Body of pancreas (tissue), 4 donors: ENCODE measurements around the gene PREX1. TPM values are rescaled to one million over a fixed set of nuclear protein-coding genes. Genes with fewer than 3 reads are reported as not detected.

Experiments used
- ATAC-seq: fragments of 150-250 bp; one replicate; pipeline ENCODE4 v1.9.1; 2016
- DNase-seq, 4 donors: peaks; one replicate each; pipeline ENCODE4 v3.0.0-alpha.2; 2019
- H3K27ac ChIP-seq, 4 donors: fragments of 200-600 bp; sonication (generic); 1 replicate in 3 of 4; 2 replicates in 1 of 4; pipeline versions ENCODE4 v1.5.1 to v1.6.1; 2016 to 2019; ENCODE audit warnings: mild to moderate bottlenecking in 1 of 4, mixed read lengths in 1 of 4, moderate library complexity in 1 of 4
- H3K27me3 ChIP-seq, 2 donors: fragments of 200-600 bp; sonication (generic); one replicate each; pipeline ENCODE4 v1.6.0; 2016; ENCODE audit warnings: mild to moderate bottlenecking in 1 of 2
- H3K36me3 ChIP-seq, 2 donors: fragments of 200-600 bp; sonication (generic); replicated peaks in 1 of 2; 2 replicates each; pipeline ENCODE4 v1.5.1; 2016; ENCODE audit warnings: low read depth in 2 of 2; ENCODE audit not compliant: insufficient read depth in 1 of 2
- H3K4me1 ChIP-seq: fragments of 200-600 bp; sonication (generic); one replicate; pipeline ENCODE4 v1.6.0; 2016
- H3K4me3 ChIP-seq, 2 donors: fragments of 200-600 bp; sonication (generic); 1 replicate in 1 of 2; 2 replicates in 1 of 2; pipeline ENCODE4 v1.5.1; 2016 to 2019
- H3K9me3 ChIP-seq, 3 donors: fragments of 200-600 bp; sonication (generic); 1 replicate in 2 of 3; 2 replicates in 1 of 3; pipeline ENCODE4 v1.5.1; 2016
- POLR2A ChIP-seq, 3 donors: fragments of 450-650 bp; IDR thresholded peaks; one replicate each; pipeline ENCODE4 v1.6.1; 2016; ENCODE audit warnings: antibody characterized with exemption in 3 of 3, mild to moderate bottlenecking in 2 of 3
- WGBS, 2 donors: methylation state at CpG; one replicate each; pipeline ENCODE4 v1.1.5; 2017; 5-methylcytosine and 5-hydroxymethylcytosine counted together
- intact Hi-C: fragments of 100-400 bp; cut with DNase I; formaldehyde crosslinking; loops from one replicate; pipeline ENCODE4 v1.15.1; 2023
- total RNA-seq, 2 donors: library from RNA; depleted of rRNA; stranded (reverse); fragments of >200 nt; gene quantifications; one replicate each; pipeline ENCODE4 v1.1.0, GENCODE V29; 2016
- TF ChIP-seq, protein P1 (sequence below), 7 experiments: fragments of 450-650 bp in 4 of 7; fragments of 200-600 bp in 3 of 7; sonication (generic) in 3 of 7; IDR thresholded peaks; one replicate each; pipeline ENCODE4 v1.5.1; 2016 to 2019; ENCODE audit warnings: antibody characterized with exemption in 7 of 7

PREX1 gene
- total RNA-seq, 2 donors from 2014 or later = 9.1 to 14.5 TPM

DNA sequence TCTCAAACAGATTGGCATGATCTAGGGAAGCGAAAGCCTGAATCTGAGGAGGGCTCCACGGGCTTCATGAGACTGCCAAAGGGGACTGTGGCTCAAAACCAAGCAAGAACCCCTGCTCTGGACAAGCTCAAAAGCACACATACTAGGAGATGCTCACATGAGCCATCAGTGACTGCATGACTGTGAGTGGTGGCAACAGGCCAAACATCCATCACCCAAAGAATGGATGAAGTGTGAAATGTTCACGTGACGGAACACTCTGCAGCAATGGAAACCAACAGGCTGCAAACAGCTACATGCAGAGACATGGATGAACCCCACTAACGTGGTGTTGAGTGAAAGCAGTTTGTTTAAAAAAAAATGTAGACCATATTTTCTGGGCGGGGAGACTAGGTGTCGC lies 136.3 kb downstream of the PREX1 start:
- H3K27ac ChIP-seq = no peak overlapping the region
- intact Hi-C loops = no loop called here
- WGBS, 2 donors = 80 to 89% methylated on average over 7 of the region's 7 CpGs
- no peak overlapping the region for H3K4me3 ChIP-seq
- TF ChIP-seq, protein P1, sequence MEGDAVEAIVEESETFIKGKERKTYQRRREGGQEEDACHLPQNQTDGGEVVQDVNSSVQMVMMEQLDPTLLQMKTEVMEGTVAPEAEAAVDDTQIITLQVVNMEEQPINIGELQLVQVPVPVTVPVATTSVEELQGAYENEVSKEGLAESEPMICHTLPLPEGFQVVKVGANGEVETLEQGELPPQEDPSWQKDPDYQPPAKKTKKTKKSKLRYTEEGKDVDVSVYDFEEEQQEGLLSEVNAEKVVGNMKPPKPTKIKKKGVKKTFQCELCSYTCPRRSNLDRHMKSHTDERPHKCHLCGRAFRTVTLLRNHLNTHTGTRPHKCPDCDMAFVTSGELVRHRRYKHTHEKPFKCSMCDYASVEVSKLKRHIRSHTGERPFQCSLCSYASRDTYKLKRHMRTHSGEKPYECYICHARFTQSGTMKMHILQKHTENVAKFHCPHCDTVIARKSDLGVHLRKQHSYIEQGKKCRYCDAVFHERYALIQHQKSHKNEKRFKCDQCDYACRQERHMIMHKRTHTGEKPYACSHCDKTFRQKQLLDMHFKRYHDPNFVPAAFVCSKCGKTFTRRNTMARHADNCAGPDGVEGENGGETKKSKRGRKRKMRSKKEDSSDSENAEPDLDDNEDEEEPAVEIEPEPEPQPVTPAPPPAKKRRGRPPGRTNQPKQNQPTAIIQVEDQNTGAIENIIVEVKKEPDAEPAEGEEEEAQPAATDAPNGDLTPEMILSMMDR (IDR thresholded peaks at IDR 0.05) = no peak
- no peak for TF ChIP-seq POLR2A (IDR thresholded peaks at IDR 0.05)
- H3K4me1 ChIP-seq = peaks cover 12% of the 10 kb centered on the region
- H3K27me3 ChIP-seq = no peaks in the 10 kb centered on the region
- H3K36me3 ChIP-seq = no peaks in the 10 kb centered on the region
- H3K9me3 ChIP-seq = no peaks in the 10 kb centered on the region
- no peak for DNase-seq
- no peak for ATAC-seq

DNA sequence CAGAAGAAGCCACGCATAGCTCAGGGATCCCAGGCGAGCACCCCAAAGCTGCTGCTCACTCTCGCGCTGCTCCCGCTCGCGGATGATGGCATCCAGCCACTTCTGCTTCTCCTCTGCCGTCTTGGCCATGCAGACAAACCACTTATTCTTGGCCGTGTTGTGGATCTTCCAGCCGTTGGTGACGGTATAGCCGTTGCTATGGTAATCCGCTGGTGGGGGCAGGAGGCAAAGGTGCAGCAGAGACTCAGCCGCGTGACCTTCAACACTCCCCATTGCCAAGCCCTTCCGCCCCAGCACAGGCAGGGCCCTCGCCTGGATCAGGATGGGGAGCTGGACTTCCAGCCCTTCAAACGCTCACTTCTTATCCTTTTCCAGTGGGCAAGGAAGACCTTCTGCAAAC lies 136.9 kb downstream of the PREX1 start:
- no peak overlapping the region for H3K27ac ChIP-seq
- no peaks in the 10 kb centered on the region for H3K27me3 ChIP-seq
- ATAC-seq (no peak), DNase-seq (no peak)
- intact Hi-C loops = no loop called here
- no peak overlapping the region for H3K4me3 ChIP-seq
- H3K9me3 ChIP-seq = no peaks in the 10 kb centered on the region
- WGBS, 2 donors = 66 to 77% methylated on average over 9 to 18 of the region's 18 CpGs
- TF ChIP-seq, protein P1 (IDR thresholded peaks at IDR 0.05) = no peak
- no peak for TF ChIP-seq POLR2A (IDR thresholded peaks at IDR 0.05)
- H3K4me1 ChIP-seq = peaks cover 18% of the 10 kb centered on the region
- H3K36me3 ChIP-seq = no peaks in the 10 kb centered on the region

DNA sequence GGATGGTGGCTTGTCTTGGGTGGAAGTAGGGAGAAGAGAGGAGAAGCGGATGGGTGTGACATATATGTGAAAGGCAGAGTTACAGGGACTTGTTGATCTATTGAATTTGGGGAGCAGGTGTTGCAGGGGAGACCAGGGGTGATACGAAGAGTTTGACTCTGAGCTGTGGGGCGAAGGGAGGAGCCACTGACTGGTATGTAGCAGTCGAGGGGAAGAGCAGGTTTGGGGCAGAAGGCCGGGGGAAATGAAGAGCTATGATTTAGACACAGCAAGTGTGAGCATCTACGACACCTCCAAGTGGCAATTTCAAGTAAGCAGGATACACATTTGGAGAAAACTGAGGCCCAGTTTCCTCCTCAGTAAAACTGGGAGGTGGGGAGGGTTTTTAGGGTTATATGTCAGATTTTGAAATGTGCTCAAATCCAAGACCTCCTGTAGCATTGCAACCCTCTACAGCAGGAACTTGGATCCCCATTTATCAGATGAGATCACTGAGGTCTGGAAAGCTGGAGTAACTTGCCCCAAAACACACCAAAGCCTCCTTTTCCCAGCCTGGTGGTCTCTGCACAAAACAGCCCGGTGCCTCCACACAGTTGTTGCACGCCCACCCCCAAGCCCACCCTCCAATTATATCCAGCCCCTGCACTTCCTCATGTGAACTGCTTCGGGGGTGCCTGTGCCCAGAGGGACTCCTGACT lies 137.8 kb downstream of the PREX1 start:
- no peaks in the 10 kb centered on the region for H3K9me3 ChIP-seq
- peaks cover 22% of the 10 kb centered on the region for H3K4me1 ChIP-seq
- intact Hi-C loops = no loop called here
- no peak for TF ChIP-seq POLR2A (IDR thresholded peaks at IDR 0.05)
- TF ChIP-seq, protein P1 (IDR thresholded peaks at IDR 0.05) = no peak
- no peak overlapping the region for H3K4me3 ChIP-seq
- DNase-seq (no peak), ATAC-seq (no peak)
- H3K36me3 ChIP-seq = no peaks in the 10 kb centered on the region
- H3K27ac ChIP-seq = no peak overlapping the region
- no peaks in the 10 kb centered on the region for H3K27me3 ChIP-seq
- WGBS, 2 donors = 86% methylated on average over 7 to 9 of the region's 9 CpGs

DNA sequence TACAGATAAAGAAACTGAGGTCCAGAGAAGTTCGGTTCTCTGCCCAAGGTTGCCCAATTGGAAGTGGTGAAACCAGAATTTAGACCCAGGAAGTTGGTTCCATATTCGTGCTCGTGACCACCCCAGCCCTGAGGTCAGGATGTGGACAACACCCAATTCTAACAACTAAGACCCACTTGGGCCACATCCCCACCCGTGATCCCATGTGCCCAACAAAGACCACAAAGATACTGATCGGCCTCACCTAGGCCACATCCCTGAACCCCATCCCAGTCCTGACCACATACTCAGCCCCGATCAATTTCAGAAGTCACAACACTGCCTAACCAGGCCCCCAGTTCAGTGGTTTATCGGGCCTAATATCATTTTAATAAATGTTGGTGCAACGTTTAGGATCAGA lies 138.4 kb downstream of the PREX1 start:
- Histone ChIP-seq H3K27me3 (no peaks in the 10 kb centered on the region), H3K4me3 (no peak overlapping the region), H3K9me3 (no peaks in the 10 kb centered on the region), H3K4me1 (peaks cover 28% of the 10 kb centered on the region), H3K27ac (no peak overlapping the region), H3K36me3 (no peaks in the 10 kb centered on the region)
- ATAC-seq (no peak), DNase-seq (no peak)
- 81 to 90% methylated on average over 8 of the region's 8 CpGs for WGBS, 2 donors
- TF ChIP-seq, protein P1 (IDR thresholded peaks at IDR 0.05) = no peak
- TF ChIP-seq POLR2A (IDR thresholded peaks at IDR 0.05) = no peak
- intact Hi-C loops = no loop called here

DNA sequence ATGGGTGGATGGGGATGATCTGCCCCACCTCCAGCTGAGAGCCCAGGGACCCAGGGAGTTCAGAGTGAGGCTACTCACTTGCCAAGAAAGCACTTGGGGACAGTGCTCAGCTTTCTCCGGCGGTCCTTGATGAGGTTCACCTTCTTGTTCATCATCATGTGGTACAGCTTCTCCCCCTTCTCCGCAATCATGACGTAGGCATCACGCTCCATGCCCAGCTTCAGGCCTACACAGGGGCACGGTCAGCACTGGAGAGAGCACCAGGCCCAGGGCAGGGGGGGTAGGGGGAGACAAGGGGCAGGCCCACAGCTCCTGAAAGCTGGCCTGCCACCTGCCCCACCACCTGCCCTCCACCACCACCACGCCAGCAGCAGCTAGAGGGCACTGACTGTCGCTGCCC lies 139.2 kb downstream of the PREX1 start:
- DNase-seq (no peak), ATAC-seq (no peak)
- Histone ChIP-seq H3K27ac (no peak overlapping the region), H3K27me3 (no peaks in the 10 kb centered on the region), H3K9me3 (no peaks in the 10 kb centered on the region), H3K4me1 (peaks cover 36% of the 10 kb centered on the region), H3K4me3 (no peak overlapping the region), H3K36me3 (no peaks in the 10 kb centered on the region)
- intact Hi-C loops = no loop called here
- 94 to 99% methylated on average over 8 of the region's 8 CpGs for WGBS, 2 donors
- TF ChIP-seq POLR2A (IDR thresholded peaks at IDR 0.05) = no peak
- TF ChIP-seq, protein P1 (IDR thresholded peaks at IDR 0.05) = no peak
